ENCODE data around the gene DNAI4.
A peak's percentile ranks its signal among the peaks of the same experiment; 100 is the strongest.
"Not testable (repeated sequence)": the region's sequence is repeated elsewhere in the genome, so short reads cannot be mapped to it uniquely, and the experiment has no call there.

The DNAI4 gene

DNA sequence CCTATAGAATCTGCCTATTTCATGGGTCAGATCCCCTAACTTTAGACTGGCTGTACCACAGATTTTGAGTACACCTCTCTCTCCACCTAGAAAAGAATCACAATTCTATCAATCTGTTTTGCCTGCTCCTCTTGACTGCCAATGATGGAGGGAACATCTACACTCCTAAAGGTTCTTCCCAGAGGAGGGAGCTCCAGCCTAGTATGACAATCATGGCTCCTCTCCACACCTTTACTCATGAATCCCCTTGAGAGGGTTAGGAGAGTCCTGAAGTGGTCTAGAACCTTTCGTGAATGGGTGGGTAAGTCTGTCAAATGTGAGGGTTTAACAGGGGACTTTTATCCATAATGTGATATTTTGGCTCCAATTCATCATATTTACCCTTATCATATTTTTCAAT, 48.0 kb downstream of the DNAI4 start:
- no peak overlapping the region for H2AFZ ChIP-seq (ENCODE audit: insufficient read depth, low read length, poor library complexity)
- no peaks in the 10 kb centered on the region for H3K79me1 ChIP-seq (ENCODE audit: low read length)
- no peak overlapping the region for H3K18ac ChIP-seq (ENCODE audit: low read length)
- H3K27ac ChIP-seq (ENCODE audit: low read depth, low read length), result no peak overlapping the region
- H3K14ac ChIP-seq (ENCODE audit: low read length), result no peak overlapping the region
- no peak overlapping the region for H2AK5ac ChIP-seq (ENCODE audit: low read length)
- WGBS (ENCODE audit: extremely low coverage, insufficient coverage, insufficient read length), result no CpG with 5 or more reads among the region's 1 CpG
- no peak overlapping the region for H3K4me3 ChIP-seq (ENCODE audit: low read depth, low read length)
- H3K9ac ChIP-seq (ENCODE audit: low read length), result no peak overlapping the region
- no peak overlapping the region for H4K12ac ChIP-seq (ENCODE audit: low read depth, low read length)
- no peaks in the 10 kb centered on the region for H3K79me2 ChIP-seq (ENCODE audit: control insufficient read depth, insufficient read depth, low read length, poor library complexity)
- no peak overlapping the region for H2BK120ac ChIP-seq (ENCODE audit: insufficient read depth, low read length, poor library complexity)
- no peak overlapping the region for H2BK12ac ChIP-seq (ENCODE audit: low read length)
- H2BK5ac ChIP-seq (ENCODE audit: low read depth, low read length, poor library complexity), result no peak overlapping the region
- no peaks in the 10 kb centered on the region for H3K9me3 ChIP-seq (ENCODE audit: insufficient read depth, low read depth, low read length)
- H3K4me2 ChIP-seq (ENCODE audit: low read length), result no peak overlapping the region
- no peaks in the 10 kb centered on the region for H3K27me3 ChIP-seq (ENCODE audit: insufficient read depth, low read length)
- no peak overlapping the region for H3K4ac ChIP-seq (ENCODE audit: low read depth, low read length)
- no peak for DNase-seq
- H3K23ac ChIP-seq (ENCODE audit: low read length), result no peak overlapping the region
- H3K4me1 ChIP-seq (ENCODE audit: control insufficient read depth in 1 of 2, insufficient read depth in 2 of 2, low read length in 2 of 2), result no peaks in the 10 kb centered on the region
- H4K8ac ChIP-seq (ENCODE audit: low read depth, low read length), result no peak overlapping the region
- H3K36me3 ChIP-seq (ENCODE audit: control insufficient read depth in 1 of 2, insufficient read depth in 2 of 2, low read length in 2 of 2), result no peaks in the 10 kb centered on the region
- no peak overlapping the region for H4K91ac ChIP-seq (ENCODE audit: low read depth, low read length)

DNA sequence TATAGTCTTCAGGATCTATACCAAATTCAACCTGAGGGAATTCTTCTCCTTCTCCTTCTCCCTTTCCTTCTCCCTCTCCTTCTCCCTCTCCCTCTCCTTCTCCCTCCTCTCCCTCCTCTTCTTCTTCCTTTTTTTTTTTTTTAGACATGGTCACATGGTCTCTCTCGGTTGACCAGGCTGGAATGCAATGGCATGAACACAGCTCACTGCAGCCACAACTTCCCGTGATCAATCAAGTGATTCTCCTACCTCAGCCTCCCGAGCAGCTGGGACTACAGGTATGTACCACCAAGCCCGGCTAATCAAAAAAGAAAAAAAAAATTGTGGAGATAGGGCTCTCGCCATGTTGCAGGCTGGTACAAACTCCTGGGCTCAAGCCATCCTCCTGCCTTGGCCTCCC, 51.5 kb downstream of the DNAI4 start:
- Histone ChIP-seq H3K79me1 (ENCODE audit: low read length) (no peaks in the 10 kb centered on the region), H3K4me2 (ENCODE audit: low read length) (no peak overlapping the region), H3K14ac (ENCODE audit: low read length) (no peak overlapping the region), H3K27ac (ENCODE audit: low read depth, low read length) (no peak overlapping the region), H2BK12ac (ENCODE audit: low read length) (no peak overlapping the region), H3K4me3 (ENCODE audit: low read depth, low read length) (no peak overlapping the region), H3K23ac (ENCODE audit: low read length) (no peak overlapping the region), H3K4me1 (ENCODE audit: control insufficient read depth in 1 of 2, insufficient read depth in 2 of 2, low read length in 2 of 2) (no peaks in the 10 kb centered on the region), H3K36me3 (ENCODE audit: control insufficient read depth in 1 of 2, insufficient read depth in 2 of 2, low read length in 2 of 2) (no peaks in the 10 kb centered on the region), H2BK120ac (ENCODE audit: insufficient read depth, low read length, poor library complexity) (no peak overlapping the region), H2AK5ac (ENCODE audit: low read length) (no peak overlapping the region), H3K18ac (ENCODE audit: low read length) (no peak overlapping the region), H4K12ac (ENCODE audit: low read depth, low read length) (no peak overlapping the region), H2BK5ac (ENCODE audit: low read depth, low read length, poor library complexity) (no peak overlapping the region), H4K8ac (ENCODE audit: low read depth, low read length) (no peak overlapping the region), H3K27me3 (ENCODE audit: insufficient read depth, low read length) (no peaks in the 10 kb centered on the region), H3K79me2 (ENCODE audit: control insufficient read depth, insufficient read depth, low read length, poor library complexity) (no peaks in the 10 kb centered on the region), H3K4ac (ENCODE audit: low read depth, low read length) (no peak overlapping the region), H4K91ac (ENCODE audit: low read depth, low read length) (no peak overlapping the region), H3K9ac (ENCODE audit: low read length) (no peak overlapping the region), H3K9me3 (ENCODE audit: insufficient read depth, low read depth, low read length) (no peaks in the 10 kb centered on the region), H2AFZ (ENCODE audit: insufficient read depth, low read length, poor library complexity) (no peak overlapping the region)
- no CpG with 5 or more reads among the region's 5 CpGs for WGBS (ENCODE audit: extremely low coverage, insufficient coverage, insufficient read length)
- DNase-seq, result no peak

- H2BK12ac ChIP-seq (ENCODE audit: low read length); H3K4me2 ChIP-seq (ENCODE audit: low read length); H3K36me3 ChIP-seq (ENCODE audit: control insufficient read depth in 1 of 2, insufficient read depth in 2 of 2, low read length in 2 of 2); H3K27ac ChIP-seq (ENCODE audit: low read depth, low read length); H4K12ac ChIP-seq (ENCODE audit: low read depth, low read length); H3K23ac ChIP-seq (ENCODE audit: low read length); H3K18ac ChIP-seq (ENCODE audit: low read length); H2BK120ac ChIP-seq (ENCODE audit: insufficient read depth, low read length, poor library complexity); H3K27me3 ChIP-seq (ENCODE audit: insufficient read depth, low read length); H4K91ac ChIP-seq (ENCODE audit: low read depth, low read length); H4K8ac ChIP-seq (ENCODE audit: low read depth, low read length); H2AFZ ChIP-seq (ENCODE audit: insufficient read depth, low read length, poor library complexity); H2BK5ac ChIP-seq (ENCODE audit: low read depth, low read length, poor library complexity); H3K9me3 ChIP-seq (ENCODE audit: insufficient read depth, low read depth, low read length); H3K14ac ChIP-seq (ENCODE audit: low read length); H3K79me2 ChIP-seq (ENCODE audit: control insufficient read depth, insufficient read depth, low read length, poor library complexity); H3K79me1 ChIP-seq (ENCODE audit: low read length); H3K4me3 ChIP-seq (ENCODE audit: low read depth, low read length); DNase-seq; H3K4ac ChIP-seq (ENCODE audit: low read depth, low read length); H3K4me1 ChIP-seq (ENCODE audit: control insufficient read depth in 1 of 2, insufficient read depth in 2 of 2, low read length in 2 of 2); H3K9ac ChIP-seq (ENCODE audit: low read length); H2AK5ac ChIP-seq (ENCODE audit: low read length): not testable (repeated sequence)
- WGBS (ENCODE audit: extremely low coverage, insufficient coverage, insufficient read length), result no CpG with 5 or more reads among the region's 7 CpGs
Observed at GRCh38 chr1:66872024-66872423, 52.6 kb downstream of the DNAI4 start.

GRCh38 chr1:66867501-66867900, 57.2 kb downstream of the DNAI4 start:
- Histone ChIP-seq H4K91ac (ENCODE audit: low read depth, low read length) (no peak overlapping the region), H3K4me3 (ENCODE audit: low read depth, low read length) (no peak overlapping the region), H3K79me2 (ENCODE audit: control insufficient read depth, insufficient read depth, low read length, poor library complexity) (no peaks in the 10 kb centered on the region), H3K36me3 (ENCODE audit: control insufficient read depth in 1 of 2, insufficient read depth in 2 of 2, low read length in 2 of 2) (no peaks in the 10 kb centered on the region), H3K9me3 (ENCODE audit: insufficient read depth, low read depth, low read length) (no peaks in the 10 kb centered on the region), H2AK5ac (ENCODE audit: low read length) (no peak overlapping the region), H4K8ac (ENCODE audit: low read depth, low read length) (no peak overlapping the region), H3K4me2 (ENCODE audit: low read length) (no peak overlapping the region), H2BK120ac (ENCODE audit: insufficient read depth, low read length, poor library complexity) (no peak overlapping the region), H3K23ac (ENCODE audit: low read length) (no peak overlapping the region), H3K4ac (ENCODE audit: low read depth, low read length) (no peak overlapping the region), H2AFZ (ENCODE audit: insufficient read depth, low read length, poor library complexity) (no peak overlapping the region), H3K4me1 (ENCODE audit: control insufficient read depth in 1 of 2, insufficient read depth in 2 of 2, low read length in 2 of 2) (no peaks in the 10 kb centered on the region), H3K79me1 (ENCODE audit: low read length) (no peaks in the 10 kb centered on the region), H3K27me3 (ENCODE audit: insufficient read depth, low read length) (no peaks in the 10 kb centered on the region), H2BK5ac (ENCODE audit: low read depth, low read length, poor library complexity) (no peak overlapping the region), H3K18ac (ENCODE audit: low read length) (no peak overlapping the region), H3K9ac (ENCODE audit: low read length) (no peak overlapping the region), H3K14ac (ENCODE audit: low read length) (no peak overlapping the region), H3K27ac (ENCODE audit: low read depth, low read length) (no peak overlapping the region), H2BK12ac (ENCODE audit: low read length) (no peak overlapping the region), H4K12ac (ENCODE audit: low read depth, low read length) (no peak overlapping the region)
- DNase-seq, result peak in 1 of 2 donors; percentile 20
- no CpG with 5 or more reads among the region's 2 CpGs for WGBS (ENCODE audit: extremely low coverage, insufficient coverage, insufficient read length)
